Measurements from ENCODE around the gene PSMB11. TPM values are rescaled to one million over a fixed set of nuclear protein-coding genes. Genes with fewer than 3 reads are reported as not detected.
A peak's percentile ranks its signal among the peaks of the same experiment; 100 is the strongest.

Gene PSMB11
- total RNA-seq, 1 experiment from 2014 or later: not detected

DNA sequence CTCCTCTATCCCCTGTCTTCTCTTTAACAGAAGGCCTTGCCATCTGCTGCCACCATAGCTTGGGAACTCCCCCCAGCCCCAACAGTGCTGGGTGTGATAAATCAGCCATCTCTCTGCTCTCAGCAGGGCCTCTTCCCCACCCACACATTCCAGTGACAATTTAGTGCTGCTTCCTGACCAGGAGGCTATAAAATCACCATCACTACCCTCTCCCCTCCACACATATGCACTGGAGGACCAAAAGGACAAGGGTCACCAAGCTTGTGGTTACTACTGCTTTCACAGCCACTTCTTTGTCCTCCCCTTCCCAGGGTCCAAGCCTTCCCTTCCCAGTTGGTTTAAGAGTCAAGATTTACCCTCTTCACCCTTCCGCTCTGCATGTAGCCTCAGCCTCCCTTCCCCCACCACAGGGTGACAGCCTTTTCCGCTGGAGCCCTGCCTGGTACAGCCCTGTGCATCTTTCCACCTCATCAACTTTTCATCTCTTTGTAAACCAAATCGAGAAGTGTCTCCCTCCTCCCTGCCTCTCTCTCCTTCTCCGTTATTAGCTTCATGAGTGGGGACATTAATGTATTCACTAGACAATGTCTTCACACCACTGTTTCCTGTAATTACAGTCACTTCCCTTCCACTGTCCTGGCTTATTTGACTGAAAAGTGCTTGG, 16.7 kb upstream of the PSMB11 start:
- Mint-ChIP-seq H3K36me3 (ENCODE audit: insufficient read depth, unreplicated experiment) (peaks cover 53% of the 10 kb centered on the region), H3K4me1 (ENCODE audit: low read depth, unreplicated experiment) (peaks cover 14% of the 10 kb centered on the region), H3K9me3 (ENCODE audit: unreplicated experiment) (no peaks in the 10 kb centered on the region), H3K4me3 (ENCODE audit: unreplicated experiment) (peak overlapping the region; percentile 27), H3K27ac (ENCODE audit: unreplicated experiment) (peak overlapping the region; percentile 60), H3K27me3 (ENCODE audit: insufficient read depth, unreplicated experiment) (no peaks in the 10 kb centered on the region)
- ChIA-PET CTCF (no interaction called here), POLR2A (no interaction called here)
- no peaks in the 10 kb centered on the region for H3K9me3 ChIP-seq
- DNase-seq: peak; percentile 19 to 69
- no peak overlapping the region for H3K4me3 ChIP-seq (ENCODE audit: low read depth, low read length)
- intact Hi-C loops (cut with micrococcal nuclease; ENCODE audit: unreplicated experiment): no loop called here
- TF ChIP-seq, protein P1, sequence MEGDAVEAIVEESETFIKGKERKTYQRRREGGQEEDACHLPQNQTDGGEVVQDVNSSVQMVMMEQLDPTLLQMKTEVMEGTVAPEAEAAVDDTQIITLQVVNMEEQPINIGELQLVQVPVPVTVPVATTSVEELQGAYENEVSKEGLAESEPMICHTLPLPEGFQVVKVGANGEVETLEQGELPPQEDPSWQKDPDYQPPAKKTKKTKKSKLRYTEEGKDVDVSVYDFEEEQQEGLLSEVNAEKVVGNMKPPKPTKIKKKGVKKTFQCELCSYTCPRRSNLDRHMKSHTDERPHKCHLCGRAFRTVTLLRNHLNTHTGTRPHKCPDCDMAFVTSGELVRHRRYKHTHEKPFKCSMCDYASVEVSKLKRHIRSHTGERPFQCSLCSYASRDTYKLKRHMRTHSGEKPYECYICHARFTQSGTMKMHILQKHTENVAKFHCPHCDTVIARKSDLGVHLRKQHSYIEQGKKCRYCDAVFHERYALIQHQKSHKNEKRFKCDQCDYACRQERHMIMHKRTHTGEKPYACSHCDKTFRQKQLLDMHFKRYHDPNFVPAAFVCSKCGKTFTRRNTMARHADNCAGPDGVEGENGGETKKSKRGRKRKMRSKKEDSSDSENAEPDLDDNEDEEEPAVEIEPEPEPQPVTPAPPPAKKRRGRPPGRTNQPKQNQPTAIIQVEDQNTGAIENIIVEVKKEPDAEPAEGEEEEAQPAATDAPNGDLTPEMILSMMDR (IDR thresholded peaks at IDR 0.05; ENCODE audit: insufficient read depth in 1 of 2, low read depth in 1 of 2, low read length in 1 of 2, severe bottlenecking in 1 of 2, unreplicated experiment in 1 of 2): no peak
- no peaks in the 10 kb centered on the region for H3K27me3 ChIP-seq (replicated peaks; ENCODE audit: control insufficient read depth, insufficient read depth, low read length)
- H3K36me3 ChIP-seq (ENCODE audit: control insufficient read depth, insufficient read depth, low read length): no peaks in the 10 kb centered on the region
- TSS peak; percentile 38 for BruUV-seq (replicated peaks)
- H3K4me1 ChIP-seq: peaks cover 16% of the 10 kb centered on the region

DNA sequence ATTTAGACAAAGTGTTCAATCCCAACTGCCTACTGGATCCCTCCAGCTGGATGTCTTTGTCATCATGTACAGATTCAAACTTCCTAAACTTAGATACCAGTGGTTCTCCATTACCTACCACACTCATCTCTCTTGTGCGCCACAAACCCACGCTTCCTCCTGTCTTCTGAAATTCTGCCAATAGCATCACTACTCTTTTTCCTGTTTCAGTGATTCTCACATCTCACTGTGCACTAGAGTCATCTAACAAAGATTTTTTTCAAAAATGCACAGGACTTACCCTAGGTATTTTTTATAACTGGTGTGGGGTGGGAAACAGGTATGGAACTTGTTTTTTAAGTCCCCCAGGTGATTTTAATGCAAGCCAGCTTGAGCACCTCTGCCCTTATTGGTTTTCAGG, 13.2 kb upstream of the PSMB11 start:
- H3K9me3 ChIP-seq: no peaks in the 10 kb centered on the region
- intact Hi-C loops (cut with micrococcal nuclease; ENCODE audit: unreplicated experiment): no loop called here
- no peak overlapping the region for H3K4me3 ChIP-seq (ENCODE audit: low read depth, low read length)
- no peaks in the 10 kb centered on the region for H3K9me3 Mint-ChIP-seq (ENCODE audit: unreplicated experiment)
- TF ChIP-seq, protein P1 (IDR thresholded peaks at IDR 0.05; ENCODE audit: insufficient read depth in 1 of 2, low read depth in 1 of 2, low read length in 1 of 2, severe bottlenecking in 1 of 2, unreplicated experiment in 1 of 2): no peak
- peaks cover 82% of the 10 kb centered on the region for H3K36me3 Mint-ChIP-seq (ENCODE audit: insufficient read depth, unreplicated experiment)
- H3K4me1 ChIP-seq: peaks cover 16% of the 10 kb centered on the region
- CTCF ChIA-PET: no interaction called here
- no peaks in the 10 kb centered on the region for H3K27me3 ChIP-seq (replicated peaks; ENCODE audit: control insufficient read depth, insufficient read depth, low read length)
- BruUV-seq (replicated peaks): no TSS peak
- H3K27me3 Mint-ChIP-seq (ENCODE audit: insufficient read depth, unreplicated experiment): no peaks in the 10 kb centered on the region
- no peak overlapping the region for H3K27ac Mint-ChIP-seq (ENCODE audit: unreplicated experiment)
- H3K4me3 Mint-ChIP-seq (ENCODE audit: unreplicated experiment): no peak overlapping the region
- POLR2A ChIA-PET: interaction anchor here (0.5 kb wide), 1 partner anchor 119 kb away, joined by 6 read pairs; no protein-coding TSS in a partner anchor
- H3K36me3 ChIP-seq (ENCODE audit: control insufficient read depth, insufficient read depth, low read length): peaks cover 2% of the 10 kb centered on the region; the same call in 1 of the 2 replicates
- H3K4me1 Mint-ChIP-seq (ENCODE audit: low read depth, unreplicated experiment): peaks cover 20% of the 10 kb centered on the region
- DNase-seq: no peak

DNA sequence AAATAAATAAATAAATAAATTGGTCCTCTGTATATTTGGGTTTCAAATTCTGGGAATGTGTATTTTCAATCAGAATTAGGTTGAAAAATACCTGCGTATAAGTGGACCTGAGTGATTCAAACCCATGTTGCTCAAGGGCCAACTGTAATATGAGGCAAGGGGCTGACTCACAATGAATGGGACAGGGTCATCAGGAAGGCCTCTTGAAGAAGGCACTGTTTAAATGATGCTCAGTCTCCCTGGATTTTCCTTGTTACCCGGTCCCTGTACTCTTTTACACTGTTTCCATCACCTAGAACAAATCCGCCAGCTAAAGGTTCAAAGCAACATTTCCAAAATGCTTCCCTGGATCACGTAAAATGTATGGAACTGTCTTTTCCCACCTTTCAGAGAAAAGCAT, 11.1 kb upstream of the PSMB11 start:
- ChIA-PET POLR2A (no interaction called here), CTCF (no interaction called here)
- H3K36me3 ChIP-seq (ENCODE audit: control insufficient read depth, insufficient read depth, low read length): peaks cover 2% of the 10 kb centered on the region; the same call in 1 of the 2 replicates
- no TSS peak for BruUV-seq (replicated peaks)
- H3K4me1 ChIP-seq: peaks cover 7% of the 10 kb centered on the region
- no peak overlapping the region for H3K4me3 ChIP-seq (ENCODE audit: low read depth, low read length)
- H3K4me3 Mint-ChIP-seq (ENCODE audit: unreplicated experiment): no peak overlapping the region
- H3K4me1 Mint-ChIP-seq (ENCODE audit: low read depth, unreplicated experiment): peaks cover 7% of the 10 kb centered on the region
- H3K27ac Mint-ChIP-seq (ENCODE audit: unreplicated experiment): no peak overlapping the region
- no peaks in the 10 kb centered on the region for H3K27me3 ChIP-seq (replicated peaks; ENCODE audit: control insufficient read depth, insufficient read depth, low read length)
- peaks cover 78% of the 10 kb centered on the region for H3K36me3 Mint-ChIP-seq (ENCODE audit: insufficient read depth, unreplicated experiment)
- intact Hi-C loops (cut with micrococcal nuclease; ENCODE audit: unreplicated experiment): no loop called here
- TF ChIP-seq, protein P1 (IDR thresholded peaks at IDR 0.05; ENCODE audit: insufficient read depth in 1 of 2, low read depth in 1 of 2, low read length in 1 of 2, severe bottlenecking in 1 of 2, unreplicated experiment in 1 of 2): no peak
- no peaks in the 10 kb centered on the region for H3K27me3 Mint-ChIP-seq (ENCODE audit: insufficient read depth, unreplicated experiment)
- H3K9me3 ChIP-seq: no peaks in the 10 kb centered on the region
- no peaks in the 10 kb centered on the region for H3K9me3 Mint-ChIP-seq (ENCODE audit: unreplicated experiment)
- no peak for DNase-seq

All from Caco-2 (cell line).